Epithelial cell of esophagus (primary cell): ENCODE measurements around the gene TEX53.

Experiments used
- DNase-seq: peaks from one replicate; pipeline ENCODE4 v3.0.0; 2010; ENCODE audit warnings: low read depth
- H3K4me3 ChIP-seq: 2 replicates; pipeline ENCODE4 v1.5.1; 2011; ENCODE audit warnings: mild to moderate bottlenecking, low read length, control low read depth
- TF ChIP-seq, protein P1 (sequence below): IDR thresholded peaks from 2 replicates; pipeline ENCODE4 v1.5.1; 2011; ENCODE audit warnings: low read depth, mild to moderate bottlenecking, low read length, control low read depth, inconsistent platforms; ENCODE audit not compliant: insufficient read depth; ENCODE audit errors: missing control alignments

Gene TEX53

DNA sequence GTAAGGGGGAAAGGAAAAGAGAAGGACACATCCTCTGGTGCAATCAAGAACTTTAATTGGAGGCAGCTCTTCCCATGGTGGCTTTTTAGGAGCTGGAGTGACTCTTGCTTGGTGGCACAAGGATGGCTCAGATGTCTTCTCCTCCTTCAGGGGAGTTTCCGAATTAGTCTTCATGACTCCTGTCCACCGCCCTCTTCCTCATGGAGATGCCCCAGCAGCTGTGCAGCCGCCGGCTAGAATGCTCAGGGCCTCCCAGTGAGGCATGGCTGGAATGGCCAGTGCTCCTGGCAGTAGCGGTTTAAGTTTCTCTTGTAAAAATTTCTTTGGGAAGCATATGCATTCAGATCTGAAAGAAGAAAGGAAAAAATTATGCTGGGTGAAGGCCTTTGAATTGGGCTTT lies 8.8 kb upstream of the TEX53 start:
- no peak for DNase-seq
- TF ChIP-seq, protein P1, sequence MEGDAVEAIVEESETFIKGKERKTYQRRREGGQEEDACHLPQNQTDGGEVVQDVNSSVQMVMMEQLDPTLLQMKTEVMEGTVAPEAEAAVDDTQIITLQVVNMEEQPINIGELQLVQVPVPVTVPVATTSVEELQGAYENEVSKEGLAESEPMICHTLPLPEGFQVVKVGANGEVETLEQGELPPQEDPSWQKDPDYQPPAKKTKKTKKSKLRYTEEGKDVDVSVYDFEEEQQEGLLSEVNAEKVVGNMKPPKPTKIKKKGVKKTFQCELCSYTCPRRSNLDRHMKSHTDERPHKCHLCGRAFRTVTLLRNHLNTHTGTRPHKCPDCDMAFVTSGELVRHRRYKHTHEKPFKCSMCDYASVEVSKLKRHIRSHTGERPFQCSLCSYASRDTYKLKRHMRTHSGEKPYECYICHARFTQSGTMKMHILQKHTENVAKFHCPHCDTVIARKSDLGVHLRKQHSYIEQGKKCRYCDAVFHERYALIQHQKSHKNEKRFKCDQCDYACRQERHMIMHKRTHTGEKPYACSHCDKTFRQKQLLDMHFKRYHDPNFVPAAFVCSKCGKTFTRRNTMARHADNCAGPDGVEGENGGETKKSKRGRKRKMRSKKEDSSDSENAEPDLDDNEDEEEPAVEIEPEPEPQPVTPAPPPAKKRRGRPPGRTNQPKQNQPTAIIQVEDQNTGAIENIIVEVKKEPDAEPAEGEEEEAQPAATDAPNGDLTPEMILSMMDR, result no peak
- no peak overlapping the region for H3K4me3 ChIP-seq

DNA sequence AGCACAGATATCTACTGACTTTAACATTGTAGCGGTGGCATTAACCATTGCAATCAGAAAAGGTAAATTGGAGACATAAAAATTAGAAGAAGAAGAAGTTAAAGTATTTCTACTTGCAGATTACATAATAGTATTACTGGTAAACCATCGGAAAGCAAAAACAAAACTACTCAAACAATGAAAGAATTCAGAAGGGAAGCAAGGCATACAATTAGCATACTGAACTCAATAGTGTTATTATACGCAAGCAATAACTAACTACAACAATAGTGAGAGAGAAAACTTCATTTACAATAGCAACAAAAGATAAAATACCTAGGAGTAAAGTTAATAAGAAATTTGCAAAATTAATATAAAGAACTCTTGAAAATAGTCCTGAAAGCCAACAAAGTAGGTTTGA lies 6.6 kb upstream of the TEX53 start:
- TF ChIP-seq, protein P1, result no peak
- no peak for DNase-seq
- no peak overlapping the region for H3K4me3 ChIP-seq

DNA sequence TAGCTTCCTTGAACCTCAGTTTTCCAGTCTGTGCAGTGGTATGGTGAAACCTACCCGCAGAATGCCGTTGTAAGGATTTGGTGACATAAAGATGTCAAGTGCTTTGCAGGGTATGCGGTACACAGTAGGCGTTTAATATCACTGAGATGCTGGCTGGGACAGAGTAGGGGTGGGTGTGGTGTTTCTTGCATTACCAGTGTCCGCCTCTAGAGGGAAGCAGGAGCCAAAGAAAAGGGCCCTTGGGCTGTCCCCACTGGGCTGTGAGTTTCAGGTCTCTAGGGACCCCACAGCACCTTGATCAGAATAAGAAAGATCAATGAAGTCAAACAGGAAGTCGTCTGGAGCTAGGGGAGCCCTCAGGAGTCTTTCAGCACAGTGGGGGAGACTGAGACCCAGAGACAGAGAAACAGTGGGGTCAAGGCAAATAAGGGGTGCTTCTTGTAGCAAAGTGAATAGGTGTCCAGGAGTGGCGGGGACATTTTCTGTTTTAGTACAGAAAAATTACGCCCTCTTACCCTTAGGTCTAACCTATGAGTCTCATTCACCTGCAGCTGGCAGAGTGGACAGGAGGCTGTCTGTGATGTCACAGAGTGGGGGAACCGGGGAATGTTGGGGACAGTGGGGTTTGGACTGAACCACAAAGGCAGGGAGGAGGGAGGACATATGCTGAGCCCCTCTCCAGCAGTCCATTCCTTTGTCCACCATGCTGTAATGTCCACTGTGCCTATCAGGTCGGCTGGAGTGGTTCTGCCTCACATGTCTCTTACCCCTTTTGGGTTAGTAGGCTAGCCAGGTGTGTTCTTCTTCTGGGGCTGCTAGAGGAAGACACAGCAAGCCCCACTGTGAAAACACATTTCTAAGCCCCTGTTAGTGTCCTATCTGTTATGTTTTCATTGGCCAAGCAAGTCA lies 4.7 kb upstream of the TEX53 start:
- H3K4me3 ChIP-seq, result no peak overlapping the region
- DNase-seq, result peak; percentile 63
- TF ChIP-seq, protein P1, result peak; percentile 93

DNA sequence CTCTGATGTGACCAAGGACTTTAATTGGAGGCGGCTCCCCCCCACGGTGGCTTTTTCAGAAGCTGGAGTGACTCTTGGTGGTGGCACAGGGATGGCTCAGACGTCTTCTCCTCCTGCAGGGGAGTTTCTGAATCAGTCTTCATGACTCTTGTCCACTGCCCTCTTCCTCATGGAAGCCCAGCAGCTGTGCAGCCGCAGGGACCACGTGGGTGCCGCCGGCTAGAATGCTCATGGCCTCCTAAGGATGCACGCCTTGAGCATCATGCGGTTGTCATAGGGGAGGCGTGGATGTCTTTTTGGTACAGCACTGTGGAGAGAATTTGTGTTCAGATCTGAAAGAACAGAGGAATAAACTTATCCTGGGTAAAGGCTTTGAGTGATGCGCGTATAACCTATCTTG lies 1.3 kb downstream of the TEX53 start:
- TF ChIP-seq, protein P1, result no peak
- no peak overlapping the region for H3K4me3 ChIP-seq
- DNase-seq, result no peak

DNA sequence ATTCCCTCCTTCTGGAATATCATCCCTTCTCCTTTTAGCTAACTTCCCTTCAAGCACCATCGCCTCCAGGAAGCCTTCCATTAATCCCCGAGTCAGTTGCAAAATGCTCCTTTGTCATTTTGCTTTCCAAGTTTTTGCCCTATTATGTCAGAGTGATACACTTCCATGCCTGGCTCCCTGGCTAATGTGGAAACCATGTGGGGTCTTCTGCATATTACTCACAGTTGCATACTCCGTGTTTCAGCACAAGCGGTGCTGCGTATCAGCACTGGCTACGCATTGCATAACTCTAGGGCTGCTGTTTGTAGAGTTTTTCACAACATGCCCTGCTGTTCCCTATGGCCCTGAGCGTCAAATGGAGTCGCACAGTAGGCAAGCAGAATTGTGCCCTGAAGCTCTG lies 1.9 kb downstream of the TEX53 start:
- no peak overlapping the region for H3K4me3 ChIP-seq
- TF ChIP-seq, protein P1, result no peak
- no peak for DNase-seq

DNA sequence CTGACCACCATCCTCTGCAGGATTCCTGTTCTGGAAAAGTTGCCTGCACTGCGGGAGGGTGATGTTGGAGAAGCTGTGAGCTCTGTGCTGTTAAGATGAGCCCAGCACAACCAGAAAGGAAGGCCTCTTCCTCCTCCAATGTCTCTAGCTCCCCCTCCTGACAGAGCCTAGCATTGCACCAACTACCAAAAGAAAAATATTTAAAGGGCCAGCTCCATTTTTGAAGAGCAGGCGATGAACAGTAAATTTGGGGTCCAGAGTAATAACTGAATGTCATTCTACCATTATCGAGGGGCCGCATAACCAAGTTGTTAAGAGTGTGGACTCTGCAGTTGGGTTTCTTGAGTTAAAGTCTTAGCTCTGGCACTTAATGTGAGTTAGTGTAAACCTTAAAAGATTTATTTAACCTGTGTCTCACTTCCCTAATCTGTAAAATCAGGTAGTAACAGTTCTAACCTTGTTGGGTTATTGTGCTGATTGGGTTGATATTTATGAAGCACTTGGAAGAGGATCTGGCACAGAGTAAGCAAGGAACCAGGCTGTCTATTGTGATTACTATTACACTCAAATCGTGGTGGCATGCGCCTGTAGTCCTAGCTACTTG lies 3.9 kb downstream of the TEX53 start:
- H3K4me3 ChIP-seq, result no peak overlapping the region
- peak; percentile 73 for DNase-seq
- TF ChIP-seq, protein P1, result peak; percentile 98
